Measurements from ENCODE around the gene PVALEF.

PVALEF gene

GRCh38 chr17:81125573-81126081 lies 39.7 kb upstream of the PVALEF start:
- no peaks in the 10 kb centered on the region for H3K4me1 Mint-ChIP-seq (ENCODE audit: low read depth)
- H3K36me3 Mint-ChIP-seq (ENCODE audit: low read depth), result no peaks in the 10 kb centered on the region
- H3K27ac Mint-ChIP-seq, result no peak overlapping the region
- no peaks in the 10 kb centered on the region for H3K9me3 Mint-ChIP-seq
- H3K4me3 Mint-ChIP-seq, result no peak overlapping the region
- no peaks in the 10 kb centered on the region for H3K27me3 Mint-ChIP-seq (ENCODE audit: low read depth)

GRCh38 chr17:81126281-81127132 lies 38.8 kb upstream of the PVALEF start:
- no peak overlapping the region for H3K4me3 Mint-ChIP-seq
- no peaks in the 10 kb centered on the region for H3K9me3 Mint-ChIP-seq
- no peaks in the 10 kb centered on the region for H3K27me3 Mint-ChIP-seq (ENCODE audit: low read depth)
- no peaks in the 10 kb centered on the region for H3K4me1 Mint-ChIP-seq (ENCODE audit: low read depth)
- H3K36me3 Mint-ChIP-seq (ENCODE audit: low read depth), result no peaks in the 10 kb centered on the region
- no peak overlapping the region for H3K27ac Mint-ChIP-seq

- H3K36me3 Mint-ChIP-seq (ENCODE audit: low read depth), result no peaks in the 10 kb centered on the region
- no peak overlapping the region for H3K4me3 Mint-ChIP-seq
- H3K27me3 Mint-ChIP-seq (ENCODE audit: low read depth), result no peaks in the 10 kb centered on the region
- H3K27ac Mint-ChIP-seq, result no peak overlapping the region
- no peaks in the 10 kb centered on the region for H3K4me1 Mint-ChIP-seq (ENCODE audit: low read depth)
- H3K9me3 Mint-ChIP-seq, result no peaks in the 10 kb centered on the region
Observed at GRCh38 chr17:81127133-81127455, 38.2 kb upstream of the PVALEF start.

GRCh38 chr17:81127526-81128177 lies 37.7 kb upstream of the PVALEF start:
- Mint-ChIP-seq H3K4me3 (no peak overlapping the region), H3K27me3 (ENCODE audit: low read depth) (no peaks in the 10 kb centered on the region)

GRCh38 chr17:81128338-81128737 lies 37.0 kb upstream of the PVALEF start:
- Mint-ChIP-seq H3K36me3 (ENCODE audit: low read depth) (no peaks in the 10 kb centered on the region), H3K27me3 (ENCODE audit: low read depth) (no peaks in the 10 kb centered on the region), H3K4me3 (no peak overlapping the region), H3K27ac (no peak overlapping the region), H3K9me3 (no peaks in the 10 kb centered on the region), H3K4me1 (ENCODE audit: low read depth) (no peaks in the 10 kb centered on the region)

More at GRCh38 chr17:81127526-81128177, 37.7 kb upstream of the PVALEF start:
- Mint-ChIP-seq H3K27ac (no peak overlapping the region), H3K36me3 (ENCODE audit: low read depth) (no peaks in the 10 kb centered on the region), H3K4me1 (ENCODE audit: low read depth) (no peaks in the 10 kb centered on the region), H3K9me3 (no peaks in the 10 kb centered on the region)

GRCh38 chr17:81128774-81129173 lies 36.5 kb upstream of the PVALEF start:
- no peaks in the 10 kb centered on the region for H3K36me3 Mint-ChIP-seq (ENCODE audit: low read depth)
- no peak overlapping the region for H3K4me3 Mint-ChIP-seq
- no peaks in the 10 kb centered on the region for H3K4me1 Mint-ChIP-seq (ENCODE audit: low read depth)
- H3K9me3 Mint-ChIP-seq, result no peaks in the 10 kb centered on the region
- no peaks in the 10 kb centered on the region for H3K27me3 Mint-ChIP-seq (ENCODE audit: low read depth)
- no peak overlapping the region for H3K27ac Mint-ChIP-seq

GRCh38 chr17:81129289-81129688 lies 36.0 kb upstream of the PVALEF start:
- Mint-ChIP-seq H3K4me3 (no peak overlapping the region), H3K4me1 (ENCODE audit: low read depth) (no peaks in the 10 kb centered on the region), H3K27me3 (ENCODE audit: low read depth) (no peaks in the 10 kb centered on the region), H3K36me3 (ENCODE audit: low read depth) (no peaks in the 10 kb centered on the region), H3K9me3 (no peaks in the 10 kb centered on the region), H3K27ac (no peak overlapping the region)

- Mint-ChIP-seq H3K27ac (no peak overlapping the region), H3K4me1 (ENCODE audit: low read depth) (no peaks in the 10 kb centered on the region), H3K9me3 (no peaks in the 10 kb centered on the region), H3K4me3 (no peak overlapping the region), H3K27me3 (ENCODE audit: low read depth) (no peaks in the 10 kb centered on the region), H3K36me3 (ENCODE audit: low read depth) (no peaks in the 10 kb centered on the region)
Observed at GRCh38 chr17:81129711-81130367, 35.5 kb upstream of the PVALEF start.

GRCh38 chr17:81130385-81131361 lies 34.6 kb upstream of the PVALEF start:
- Mint-ChIP-seq H3K9me3 (no peaks in the 10 kb centered on the region), H3K4me1 (ENCODE audit: low read depth) (no peaks in the 10 kb centered on the region), H3K4me3 (no peak overlapping the region), H3K36me3 (ENCODE audit: low read depth) (no peaks in the 10 kb centered on the region), H3K27me3 (ENCODE audit: low read depth) (no peaks in the 10 kb centered on the region), H3K27ac (no peak overlapping the region)

GRCh38 chr17:81131486-81132196 lies 33.7 kb upstream of the PVALEF start:
- Mint-ChIP-seq H3K36me3 (ENCODE audit: low read depth) (no peaks in the 10 kb centered on the region), H3K9me3 (no peaks in the 10 kb centered on the region), H3K4me3 (no peak overlapping the region), H3K27ac (no peak overlapping the region), H3K27me3 (ENCODE audit: low read depth) (no peaks in the 10 kb centered on the region), H3K4me1 (ENCODE audit: low read depth) (no peaks in the 10 kb centered on the region)

GRCh38 chr17:81132197-81132540 lies 33.1 kb upstream of the PVALEF start:
- no peak overlapping the region for H3K27ac Mint-ChIP-seq
- no peaks in the 10 kb centered on the region for H3K9me3 Mint-ChIP-seq
- H3K27me3 Mint-ChIP-seq (ENCODE audit: low read depth), result no peaks in the 10 kb centered on the region
- no peaks in the 10 kb centered on the region for H3K4me1 Mint-ChIP-seq (ENCODE audit: low read depth)
- H3K36me3 Mint-ChIP-seq (ENCODE audit: low read depth), result no peaks in the 10 kb centered on the region
- no peak overlapping the region for H3K4me3 Mint-ChIP-seq

- H3K27ac Mint-ChIP-seq, result no peak overlapping the region
- H3K36me3 Mint-ChIP-seq (ENCODE audit: low read depth), result no peaks in the 10 kb centered on the region
- no peaks in the 10 kb centered on the region for H3K4me1 Mint-ChIP-seq (ENCODE audit: low read depth)
- H3K27me3 Mint-ChIP-seq (ENCODE audit: low read depth), result no peaks in the 10 kb centered on the region
- H3K9me3 Mint-ChIP-seq, result peaks cover 6% of the 10 kb centered on the region
- no peak overlapping the region for H3K4me3 Mint-ChIP-seq
Observed at GRCh38 chr17:81132770-81133723, 32.3 kb upstream of the PVALEF start.

All from T-helper 1 cell treated with Interleukin-12 subunit alpha and Interleukin-12 subunit beta and Interleukin-4 antibody, amounts not matched to agents 30 μg/mL and 1 μg/mL, for 36 hours (primary cell).